Fibroblast of lung (primary cell): Measurements from ENCODE around the gene LPCAT3.

Source experiments
- EZH2 ChIP-seq: IDR thresholded peaks from 2 replicates; pipeline ENCODE4 v1.5.1; 2012; ENCODE audit warnings: low read length, control low read depth, mild to moderate bottlenecking; ENCODE audit errors: missing control alignments
- TF ChIP-seq, protein P1 (sequence below), 2 donors: IDR thresholded peaks in 1 of 2; conservative IDR thresholded peaks in 1 of 2; 1 replicate in 1 of 2; 2 replicates in 1 of 2; pipeline ENCODE4 v1.5.1; 2011 to 2012; ENCODE audit warnings: low read length in 2 of 2, control low read depth in 1 of 2, inconsistent platforms in 1 of 2, low read depth in 1 of 2, mild to moderate bottlenecking in 1 of 2

DNA sequence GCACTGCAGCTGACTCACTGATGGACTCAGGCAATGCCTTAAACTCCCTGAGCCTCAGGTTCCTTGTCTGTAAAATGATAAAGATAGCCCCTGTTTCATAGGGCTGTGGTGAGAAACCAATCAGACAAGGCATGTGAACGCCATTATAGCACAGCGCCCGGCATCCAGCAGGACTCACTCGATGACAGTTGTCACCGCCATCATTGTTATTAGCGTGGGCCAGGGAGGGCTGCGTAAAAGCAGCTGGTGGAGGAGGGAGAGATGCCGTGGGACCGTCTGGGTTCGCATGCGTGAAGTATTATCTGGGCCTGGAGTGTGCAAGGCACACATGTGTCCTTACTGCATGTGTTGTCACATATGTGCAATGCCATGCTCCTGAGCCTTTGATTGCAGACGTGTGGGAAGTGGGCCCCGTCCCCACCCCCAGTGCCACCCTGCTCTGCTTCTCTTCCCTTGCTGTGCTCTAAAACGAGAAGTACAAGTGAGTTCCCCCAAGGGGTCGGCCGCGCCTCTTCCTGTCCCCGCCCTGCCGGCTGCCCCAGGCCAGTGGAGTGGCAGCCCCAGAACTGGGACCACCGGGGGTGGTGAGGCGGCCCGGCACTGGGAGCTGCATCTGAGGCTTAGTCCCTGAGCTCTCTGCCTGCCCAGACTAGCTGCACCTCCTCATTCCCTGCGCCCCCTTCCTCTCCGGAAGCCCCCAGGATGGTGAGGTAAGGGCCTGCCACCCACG, 67.3 kb downstream of the LPCAT3 start, which contains the start of gene PTPN6:
- TF ChIP-seq, protein P1, sequence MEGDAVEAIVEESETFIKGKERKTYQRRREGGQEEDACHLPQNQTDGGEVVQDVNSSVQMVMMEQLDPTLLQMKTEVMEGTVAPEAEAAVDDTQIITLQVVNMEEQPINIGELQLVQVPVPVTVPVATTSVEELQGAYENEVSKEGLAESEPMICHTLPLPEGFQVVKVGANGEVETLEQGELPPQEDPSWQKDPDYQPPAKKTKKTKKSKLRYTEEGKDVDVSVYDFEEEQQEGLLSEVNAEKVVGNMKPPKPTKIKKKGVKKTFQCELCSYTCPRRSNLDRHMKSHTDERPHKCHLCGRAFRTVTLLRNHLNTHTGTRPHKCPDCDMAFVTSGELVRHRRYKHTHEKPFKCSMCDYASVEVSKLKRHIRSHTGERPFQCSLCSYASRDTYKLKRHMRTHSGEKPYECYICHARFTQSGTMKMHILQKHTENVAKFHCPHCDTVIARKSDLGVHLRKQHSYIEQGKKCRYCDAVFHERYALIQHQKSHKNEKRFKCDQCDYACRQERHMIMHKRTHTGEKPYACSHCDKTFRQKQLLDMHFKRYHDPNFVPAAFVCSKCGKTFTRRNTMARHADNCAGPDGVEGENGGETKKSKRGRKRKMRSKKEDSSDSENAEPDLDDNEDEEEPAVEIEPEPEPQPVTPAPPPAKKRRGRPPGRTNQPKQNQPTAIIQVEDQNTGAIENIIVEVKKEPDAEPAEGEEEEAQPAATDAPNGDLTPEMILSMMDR (conservative IDR thresholded peaks at IDR 0.05 in 1 of 2, IDR thresholded peaks at IDR 0.05 in 1 of 2; ENCODE audit: low read depth in 1 of 2, low read length in 2 of 2): no peak
- no peak for TF ChIP-seq EZH2
